ENCODE measurements around the gene CCDC90B. TPM values are rescaled to one million over a fixed set of nuclear protein-coding genes. Genes with fewer than 3 reads are reported as not detected.

The CCDC90B gene
- total and polyA plus RNA-seq, 2 of the 13 experiments (the other 11 are each of a cell fraction or from before 2014, with no cell fraction given), result 17.1 to 46.1 TPM

DNA sequence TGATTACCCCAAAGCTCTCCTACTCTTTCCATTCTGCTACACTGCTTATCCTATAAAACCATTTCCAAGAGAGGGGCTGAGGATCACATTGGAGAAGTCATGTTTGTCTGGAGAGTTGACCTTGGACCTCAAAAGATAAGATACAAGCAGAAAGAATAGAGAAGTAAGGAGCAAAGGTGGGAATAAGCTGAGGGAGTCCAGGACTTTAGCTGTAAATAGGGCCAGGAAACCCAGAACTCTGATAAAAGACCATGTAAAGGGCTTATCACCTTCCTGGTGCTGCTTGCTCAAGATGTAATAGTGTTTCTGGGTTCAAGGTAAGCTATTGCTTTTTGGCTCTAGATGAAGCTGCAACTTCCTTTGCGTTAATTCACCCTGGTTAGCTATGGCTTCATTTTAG is 32.8 kb upstream of the CCDC90B start (continued):
- TF ChIP-seq, protein P1, sequence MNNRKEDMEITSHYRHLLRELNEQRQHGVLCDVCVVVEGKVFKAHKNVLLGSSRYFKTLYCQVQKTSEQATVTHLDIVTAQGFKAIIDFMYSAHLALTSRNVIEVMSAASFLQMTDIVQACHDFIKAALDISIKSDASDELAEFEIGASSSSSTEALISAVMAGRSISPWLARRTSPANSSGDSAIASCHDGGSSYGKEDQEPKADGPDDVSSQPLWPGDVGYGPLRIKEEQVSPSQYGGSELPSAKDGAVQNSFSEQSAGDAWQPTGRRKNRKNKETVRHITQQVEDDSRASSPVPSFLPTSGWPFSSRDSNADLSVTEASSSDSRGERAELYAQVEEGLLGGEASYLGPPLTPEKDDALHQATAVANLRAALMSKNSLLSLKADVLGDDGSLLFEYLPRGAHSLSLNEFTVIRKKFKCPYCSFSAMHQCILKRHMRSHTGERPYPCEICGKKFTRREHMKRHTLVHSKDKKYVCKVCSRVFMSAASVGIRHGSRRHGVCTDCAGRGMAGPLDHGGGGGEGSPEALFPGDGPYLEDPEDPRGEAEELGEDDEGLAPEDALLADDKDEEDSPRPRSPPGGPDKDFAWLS (CRISPR knock-in tag; IDR thresholded peaks at IDR 0.05; ENCODE audit: borderline replicate concordance), result no peak
- no peak for TF ChIP-seq MBD4 (IDR thresholded peaks at IDR 0.05; ENCODE audit: borderline replicate concordance, low read length)
- no peak for TF ChIP-seq ZC3H13 (CRISPR knock-in tag; IDR thresholded peaks at IDR 0.05)
- no peak for TF ChIP-seq ZNF644 (CRISPR knock-in tag; IDR thresholded peaks at IDR 0.05; ENCODE audit: low read depth)
- TF ChIP-seq, protein P2, sequence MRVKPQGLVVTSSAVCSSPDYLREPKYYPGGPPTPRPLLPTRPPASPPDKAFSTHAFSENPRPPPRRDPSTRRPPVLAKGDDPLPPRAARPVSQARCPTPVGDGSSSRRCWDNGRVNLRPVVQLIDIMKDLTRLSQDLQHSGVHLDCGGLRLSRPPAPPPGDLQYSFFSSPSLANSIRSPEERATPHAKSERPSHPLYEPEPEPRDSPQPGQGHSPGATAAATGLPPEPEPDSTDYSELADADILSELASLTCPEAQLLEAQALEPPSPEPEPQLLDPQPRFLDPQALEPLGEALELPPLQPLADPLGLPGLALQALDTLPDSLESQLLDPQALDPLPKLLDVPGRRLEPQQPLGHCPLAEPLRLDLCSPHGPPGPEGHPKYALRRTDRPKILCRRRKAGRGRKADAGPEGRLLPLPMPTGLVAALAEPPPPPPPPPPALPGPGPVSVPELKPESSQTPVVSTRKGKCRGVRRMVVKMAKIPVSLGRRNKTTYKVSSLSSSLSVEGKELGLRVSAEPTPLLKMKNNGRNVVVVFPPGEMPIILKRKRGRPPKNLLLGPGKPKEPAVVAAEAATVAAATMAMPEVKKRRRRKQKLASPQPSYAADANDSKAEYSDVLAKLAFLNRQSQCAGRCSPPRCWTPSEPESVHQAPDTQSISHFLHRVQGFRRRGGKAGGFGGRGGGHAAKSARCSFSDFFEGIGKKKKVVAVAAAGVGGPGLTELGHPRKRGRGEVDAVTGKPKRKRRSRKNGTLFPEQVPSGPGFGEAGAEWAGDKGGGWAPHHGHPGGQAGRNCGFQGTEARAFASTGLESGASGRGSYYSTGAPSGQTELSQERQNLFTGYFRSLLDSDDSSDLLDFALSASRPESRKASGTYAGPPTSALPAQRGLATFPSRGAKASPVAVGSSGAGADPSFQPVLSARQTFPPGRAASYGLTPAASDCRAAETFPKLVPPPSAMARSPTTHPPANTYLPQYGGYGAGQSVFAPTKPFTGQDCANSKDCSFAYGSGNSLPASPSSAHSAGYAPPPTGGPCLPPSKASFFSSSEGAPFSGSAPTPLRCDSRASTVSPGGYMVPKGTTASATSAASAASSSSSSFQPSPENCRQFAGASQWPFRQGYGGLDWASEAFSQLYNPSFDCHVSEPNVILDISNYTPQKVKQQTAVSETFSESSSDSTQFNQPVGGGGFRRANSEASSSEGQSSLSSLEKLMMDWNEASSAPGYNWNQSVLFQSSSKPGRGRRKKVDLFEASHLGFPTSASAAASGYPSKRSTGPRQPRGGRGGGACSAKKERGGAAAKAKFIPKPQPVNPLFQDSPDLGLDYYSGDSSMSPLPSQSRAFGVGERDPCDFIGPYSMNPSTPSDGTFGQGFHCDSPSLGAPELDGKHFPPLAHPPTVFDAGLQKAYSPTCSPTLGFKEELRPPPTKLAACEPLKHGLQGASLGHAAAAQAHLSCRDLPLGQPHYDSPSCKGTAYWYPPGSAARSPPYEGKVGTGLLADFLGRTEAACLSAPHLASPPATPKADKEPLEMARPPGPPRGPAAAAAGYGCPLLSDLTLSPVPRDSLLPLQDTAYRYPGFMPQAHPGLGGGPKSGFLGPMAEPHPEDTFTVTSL (CRISPR knock-in tag; IDR thresholded peaks at IDR 0.05; ENCODE audit: borderline replicate concordance), result no peak
- no peak for TF ChIP-seq ZNF121 (CRISPR knock-in tag; IDR thresholded peaks at IDR 0.05)
- TF ChIP-seq FOXK1 (CRISPR knock-in tag; IDR thresholded peaks at IDR 0.05; ENCODE audit: borderline replicate concordance, low read depth), result no peak
- no peak for TF ChIP-seq ATF7-NPFF (CRISPR knock-in tag; IDR thresholded peaks at IDR 0.05; ENCODE audit: low read depth)

Data from HepG2 (cell line).